GM18873 (cell line): Measurements from ENCODE around the gene SPATA9.
A peak's percentile ranks its signal among the peaks of the same experiment; 100 is the strongest.
"Not testable (repeated sequence)": the region's sequence is repeated elsewhere in the genome, so short reads cannot be mapped to it uniquely, and the experiment has no call there.

Source experiments
- ATAC-seq: cut with Tn5 transposase; IDR thresholded peaks from one replicate; pipeline ENCODE4 v1.9.1; 2021; ENCODE audit warnings: mild to moderate bottlenecking, moderate library complexity, moderate number of reproducible peaks; ENCODE audit not compliant: unreplicated experiment, low FRiP score

The SPATA9 gene

DNA sequence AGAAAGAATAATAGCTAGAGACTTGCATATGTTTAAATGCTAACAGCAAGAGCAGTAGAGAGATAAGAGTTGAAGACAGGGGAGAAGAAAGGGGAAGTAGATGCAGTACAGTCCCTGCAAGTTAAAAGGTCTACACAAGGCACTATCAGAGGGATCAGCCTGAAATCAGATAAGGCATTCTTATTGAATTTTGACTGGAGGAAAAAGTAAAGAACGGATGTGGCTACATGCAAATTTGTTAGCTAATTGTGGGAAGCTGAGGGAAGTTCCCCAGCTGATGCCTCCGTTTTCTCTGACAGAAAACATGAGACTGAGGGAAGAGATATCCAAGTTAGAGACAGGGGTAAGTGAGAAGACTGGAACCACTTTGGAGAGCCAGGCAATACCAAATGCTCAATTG, 35.4 kb upstream of the SPATA9 start:
- ATAC-seq = peak; percentile 70

DNA sequence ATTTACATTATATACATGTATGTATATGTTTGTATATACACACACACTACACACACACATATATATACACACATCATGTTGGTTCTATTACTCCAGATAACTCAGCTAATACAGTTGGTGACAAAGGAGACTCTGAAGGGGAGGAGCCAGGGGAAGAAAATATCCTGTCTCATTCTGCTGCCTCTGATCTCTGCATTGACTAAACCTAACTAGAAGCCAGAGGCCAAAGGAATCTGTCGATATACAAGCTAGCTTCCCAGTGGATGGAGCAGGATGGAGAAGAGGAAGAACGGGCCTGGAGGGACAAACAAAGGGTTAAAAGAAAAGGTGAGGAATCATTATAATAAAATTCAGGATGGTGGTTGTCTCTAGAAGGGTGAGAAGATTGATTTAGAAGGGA, 34.6 kb upstream of the SPATA9 start:
- no peak for ATAC-seq

DNA sequence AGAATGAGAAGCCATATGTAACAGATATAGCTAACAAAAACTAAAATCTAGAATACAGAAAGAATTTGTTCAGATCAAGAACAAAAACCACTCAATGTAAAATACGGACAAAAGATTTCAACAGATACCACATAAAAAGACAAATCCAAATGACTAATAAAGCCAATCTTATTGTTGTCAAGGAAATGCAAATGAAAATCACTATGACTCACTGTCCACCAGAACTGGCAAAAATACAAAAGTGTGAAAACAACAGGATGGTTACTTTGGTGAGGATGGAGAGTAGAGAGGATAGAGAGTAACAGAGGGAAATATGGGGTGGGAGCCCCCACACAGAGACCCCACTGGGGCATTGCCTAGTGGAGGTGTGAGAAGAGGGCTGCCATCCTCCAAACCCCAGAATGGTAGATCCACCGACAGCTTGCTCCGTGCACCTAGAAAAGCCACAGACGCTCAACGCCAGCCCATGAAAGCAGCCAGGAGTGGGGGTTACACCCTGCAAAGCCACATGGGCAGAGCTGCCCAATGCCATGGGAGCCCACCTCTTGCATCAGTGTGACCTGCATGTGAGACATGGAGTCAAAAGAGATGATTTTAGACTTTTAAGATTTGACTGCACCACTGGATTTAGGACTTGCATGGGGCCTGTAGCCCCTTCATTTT, 33.1 kb upstream of the SPATA9 start:
- no peak for ATAC-seq

DNA sequence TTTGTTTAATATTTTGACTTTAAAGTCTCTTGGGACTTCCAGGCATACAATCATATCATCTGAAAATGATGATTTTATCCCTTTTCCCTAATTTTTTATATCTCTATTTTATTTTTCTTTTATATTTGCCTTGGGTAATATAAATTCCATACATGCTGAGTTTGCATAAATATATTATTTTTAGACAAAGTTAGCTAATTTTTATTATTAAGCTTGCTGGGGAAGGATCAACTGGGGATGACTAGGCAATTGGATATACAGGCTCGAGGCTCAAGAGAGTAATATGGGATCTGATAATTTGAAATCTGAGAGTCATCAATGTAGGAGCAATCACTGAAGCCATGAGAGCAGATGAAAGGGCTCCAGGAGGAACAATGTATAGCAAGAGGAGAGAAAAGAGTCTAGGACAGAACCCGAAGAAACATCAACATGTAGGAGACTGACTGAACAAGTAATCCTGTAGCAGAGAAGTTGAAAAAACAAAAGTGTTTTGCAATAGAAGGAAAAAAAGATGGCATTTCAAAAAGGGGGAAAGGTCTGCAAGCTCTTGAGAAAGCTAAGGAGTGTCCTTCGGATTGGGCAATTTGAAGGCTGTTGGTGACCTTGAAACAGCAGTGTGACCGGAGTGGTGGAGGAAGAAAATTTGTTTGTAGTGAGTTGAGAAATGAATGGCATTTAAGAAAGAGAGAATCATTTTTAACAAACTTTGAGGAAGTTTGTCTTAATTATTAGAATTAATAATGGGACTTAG, 31.3 kb upstream of the SPATA9 start:
- no peak for ATAC-seq

DNA sequence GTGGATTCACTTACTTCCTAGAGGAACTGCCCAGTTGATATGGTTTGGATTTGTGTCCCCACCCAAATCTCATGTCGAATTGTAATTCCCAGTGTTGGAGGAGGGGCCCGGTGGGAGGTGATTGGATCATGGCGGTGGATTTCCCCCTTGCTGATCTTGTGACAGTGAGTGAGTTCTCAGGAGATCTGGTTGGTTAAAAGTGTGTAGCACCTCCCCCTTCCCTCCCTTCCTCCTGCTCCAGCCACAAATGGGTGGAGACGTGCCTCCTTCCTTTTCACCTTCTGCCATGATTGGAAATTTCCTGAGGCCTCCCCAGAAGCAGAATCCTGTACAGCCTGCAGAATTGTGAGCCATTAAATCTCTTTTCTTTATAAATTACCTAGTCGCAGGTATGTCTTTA, 30.5 kb upstream of the SPATA9 start:
- ATAC-seq = not testable (repeated sequence)

DNA sequence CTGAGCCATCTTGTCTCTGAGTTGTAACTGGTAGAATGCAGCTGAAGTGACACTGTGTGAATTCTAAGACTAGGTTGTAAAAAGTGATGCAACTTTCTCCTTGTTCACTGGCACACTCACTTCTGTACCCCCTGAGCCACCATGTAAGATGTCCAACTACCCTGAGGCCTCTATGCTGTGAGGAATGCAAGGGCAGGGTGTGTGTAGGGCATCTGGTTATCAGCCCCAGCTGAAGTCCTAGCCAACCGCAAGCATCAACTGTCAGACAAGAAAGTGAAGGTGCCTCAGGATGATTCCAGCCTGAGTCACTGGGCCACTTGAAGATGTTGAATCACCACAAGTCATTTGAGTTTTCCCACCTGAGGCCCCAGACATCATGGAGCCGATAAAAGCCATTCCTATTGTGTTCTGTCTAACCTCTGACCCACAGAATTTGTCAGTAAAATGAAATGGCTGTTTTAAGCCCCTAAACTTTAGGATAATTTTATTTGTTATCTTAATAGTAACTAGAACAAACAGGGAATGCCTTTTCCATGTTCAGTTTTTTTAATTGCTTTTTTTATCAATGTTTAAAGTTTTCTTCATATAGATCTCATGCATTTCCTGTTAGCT, 29.7 kb upstream of the SPATA9 start:
- no peak for ATAC-seq

DNA sequence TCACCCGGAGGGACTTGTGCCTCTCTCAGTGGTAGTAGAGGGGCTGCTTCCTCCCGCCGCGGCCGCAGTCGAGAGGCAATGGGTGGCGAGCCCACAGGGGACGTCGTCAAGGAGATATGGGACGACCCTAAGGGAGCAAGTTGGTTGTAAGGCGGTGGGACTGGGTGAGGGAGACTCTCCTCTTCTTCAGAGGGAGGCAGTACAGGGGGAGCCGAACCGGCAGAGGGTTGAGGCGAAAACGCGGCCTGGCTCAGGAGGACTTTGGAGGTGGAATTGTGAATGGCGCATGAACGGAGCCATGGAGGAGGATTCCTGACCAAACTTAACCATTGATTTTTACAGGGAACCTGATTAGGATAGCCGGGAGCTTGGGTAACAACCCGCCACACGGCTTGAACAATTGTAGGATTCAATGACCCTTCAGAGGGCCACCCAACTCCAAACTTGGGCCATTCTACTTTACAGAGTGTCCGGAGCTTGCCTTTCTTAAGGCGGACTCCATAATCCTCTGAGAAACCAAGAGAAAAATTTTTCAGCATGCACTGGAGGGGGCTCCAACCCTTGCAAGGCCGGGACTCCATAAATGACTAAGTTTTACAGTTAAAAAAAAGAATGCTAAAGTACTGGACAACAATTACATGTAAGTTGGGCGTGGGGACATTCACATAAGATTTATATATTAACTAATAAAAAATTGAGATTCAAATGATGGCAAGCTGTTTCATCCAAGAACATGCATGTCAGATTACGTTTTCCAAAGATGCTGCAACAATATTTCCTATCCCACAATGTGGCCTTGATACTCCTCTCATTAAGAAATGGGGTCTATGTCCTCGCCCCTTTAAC, 28.9 kb upstream of the SPATA9 start:
- ATAC-seq = no peak

DNA sequence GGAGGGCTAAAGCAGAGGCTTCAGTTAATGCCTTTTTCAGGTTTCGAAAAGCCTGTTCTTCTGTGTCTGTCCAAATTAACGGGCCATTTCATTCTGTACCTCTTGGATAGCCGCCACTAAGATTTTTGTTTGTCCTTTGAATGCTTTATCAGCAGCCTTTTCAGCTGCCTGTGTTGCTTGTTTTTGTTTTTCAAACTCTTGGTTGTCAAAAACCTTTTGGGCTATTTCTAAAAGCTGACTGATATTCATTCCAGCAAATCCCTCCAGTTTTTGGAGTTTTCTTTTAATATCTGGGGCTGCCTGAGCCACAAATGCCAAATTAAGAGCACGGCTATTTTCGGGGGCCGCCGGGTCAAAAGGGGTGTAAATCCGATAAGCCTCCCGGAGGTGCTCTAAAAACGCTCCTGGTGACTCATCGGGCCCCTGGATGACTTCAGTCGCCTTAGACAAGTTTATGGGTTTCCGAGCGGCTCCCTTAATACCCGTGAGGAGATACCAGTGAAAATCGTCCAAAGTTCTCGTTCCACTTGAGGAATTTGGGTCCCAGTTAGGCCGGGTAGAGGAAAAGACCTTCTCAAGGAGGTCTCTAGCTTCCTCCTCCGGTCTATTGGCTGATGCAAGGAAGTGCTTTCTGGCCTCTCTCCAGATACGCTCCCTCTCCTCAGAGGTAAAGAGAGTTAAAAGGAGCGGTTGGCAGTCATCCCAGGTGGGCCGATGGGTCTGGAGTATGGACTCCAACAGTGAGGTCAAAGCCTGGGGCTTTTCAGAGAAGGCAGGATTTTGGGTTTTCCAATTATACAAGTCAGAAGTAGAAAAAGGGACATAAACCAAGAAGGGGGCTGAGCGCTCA, 28.1 kb upstream of the SPATA9 start:
- not testable (repeated sequence) for ATAC-seq

DNA sequence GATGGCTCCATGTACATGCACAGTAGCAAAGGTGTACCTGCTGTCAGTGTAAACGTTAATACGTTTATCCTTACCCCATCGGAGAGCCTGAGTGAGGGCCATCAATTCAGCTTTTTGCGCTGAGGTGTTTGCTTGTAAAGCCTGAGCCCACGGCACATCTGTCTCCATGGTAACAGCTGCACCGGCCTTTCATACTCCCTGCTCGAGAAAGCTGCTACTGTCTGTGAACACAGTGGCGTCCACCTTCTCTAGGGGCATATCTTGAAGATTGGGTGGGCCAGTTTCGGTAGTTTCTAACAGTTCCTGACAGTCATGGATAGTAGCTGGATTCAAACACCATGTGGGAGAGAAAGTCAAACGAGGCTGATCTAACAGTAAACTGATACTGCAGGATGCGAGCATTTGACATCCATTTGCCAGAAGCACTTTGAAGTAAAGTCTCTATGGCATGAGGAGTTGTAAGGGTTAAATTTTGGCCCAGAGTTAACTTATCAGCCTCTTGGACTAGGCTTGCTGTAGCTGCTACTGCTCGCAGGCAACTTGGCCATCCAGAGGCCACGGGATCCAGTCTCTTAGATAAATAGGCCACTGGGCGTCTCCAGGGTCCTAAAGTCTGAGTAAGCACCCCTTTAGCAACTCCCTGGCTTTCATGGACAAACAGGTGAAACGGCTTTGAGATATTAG, 27.3 kb upstream of the SPATA9 start:
- ATAC-seq = no peak

DNA sequence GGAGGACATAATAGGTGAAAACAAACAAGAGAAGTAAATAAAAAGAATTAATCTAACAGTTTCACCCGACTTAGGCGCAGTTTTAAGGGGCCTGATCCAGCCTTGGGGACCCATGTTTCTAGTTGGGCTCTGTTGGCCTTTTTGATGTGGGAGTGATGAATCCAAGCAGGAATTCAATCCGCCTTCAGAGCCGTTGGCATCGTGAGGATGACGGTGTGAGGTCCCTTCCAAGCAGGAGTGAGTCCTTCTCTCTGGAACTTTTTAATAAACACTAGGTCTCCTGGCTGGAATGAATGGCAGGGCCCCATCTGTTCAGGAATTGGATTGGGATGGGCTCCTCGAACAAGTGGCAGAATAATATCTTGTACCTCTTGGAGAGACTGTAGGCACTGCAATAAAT, 26.1 kb upstream of the SPATA9 start:
- ATAC-seq = no peak

DNA sequence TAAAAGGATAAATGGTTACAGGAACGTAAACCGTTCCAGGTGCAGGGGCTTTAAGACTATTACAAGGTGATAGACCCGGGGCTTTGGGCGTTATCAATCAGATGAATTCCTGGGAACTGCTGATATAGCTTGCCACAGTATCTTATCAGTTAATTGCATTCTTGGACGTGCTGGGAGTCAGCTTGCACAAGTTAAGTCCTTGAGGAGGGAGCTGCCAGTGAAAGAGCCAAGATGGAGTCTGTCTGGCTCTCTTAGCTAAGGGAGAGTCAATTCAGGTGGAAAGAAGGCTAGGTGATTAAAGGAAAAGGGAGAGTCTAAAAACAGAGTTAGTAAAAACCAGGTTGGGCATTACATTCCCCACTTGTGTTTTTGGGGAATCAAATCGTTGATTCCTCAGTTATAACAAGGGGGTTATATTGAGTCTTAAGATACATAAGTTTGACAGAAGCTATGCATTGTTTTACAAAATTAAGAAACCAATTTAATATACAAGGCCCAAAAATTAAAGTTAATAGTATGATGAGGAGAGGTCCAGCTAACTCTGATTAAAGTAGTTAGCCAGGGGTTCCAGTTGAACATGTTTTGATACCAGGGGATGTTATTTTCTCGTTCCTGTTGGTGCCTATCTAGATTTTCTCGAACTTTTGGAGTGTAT, 24.9 kb upstream of the SPATA9 start:
- not testable (repeated sequence) for ATAC-seq

DNA sequence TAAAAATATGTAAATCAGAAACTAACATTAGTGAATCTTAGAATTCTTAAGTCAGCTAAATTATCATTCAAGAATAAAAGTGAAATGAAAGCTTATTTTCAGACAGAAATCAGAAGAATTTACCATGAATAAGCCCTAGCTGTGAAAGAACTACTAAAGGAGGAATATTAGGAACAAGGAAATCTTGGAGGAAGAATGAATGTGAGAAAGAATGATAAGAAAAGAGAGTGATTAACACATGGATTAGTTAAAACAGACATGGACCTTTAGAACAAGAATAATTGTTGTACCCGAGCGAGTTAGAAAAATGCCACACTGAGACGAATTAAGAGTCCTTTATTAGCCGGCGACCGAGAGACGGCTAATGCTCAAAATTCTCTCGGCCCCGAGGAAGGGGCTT, 24.3 kb upstream of the SPATA9 start:
- ATAC-seq = no peak

DNA sequence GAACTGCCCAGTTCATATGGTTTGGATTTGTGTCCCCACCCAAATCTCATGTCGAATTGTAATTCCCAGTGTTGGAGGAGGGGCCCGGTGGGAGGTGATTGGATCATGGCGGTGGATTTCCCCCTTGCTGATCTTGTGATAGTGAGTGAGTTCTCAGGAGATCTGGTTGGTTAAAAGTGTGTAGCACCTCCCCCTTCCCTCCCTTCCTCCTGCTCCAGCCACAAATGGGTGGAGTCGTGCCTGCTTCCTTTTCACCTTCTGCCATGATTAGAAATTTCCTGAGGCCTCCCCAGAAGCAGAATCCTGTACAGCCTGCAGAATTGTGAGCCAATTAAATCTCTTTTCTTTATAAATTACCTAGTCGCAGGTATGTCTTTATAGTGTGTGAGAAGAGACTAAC, 23.4 kb upstream of the SPATA9 start:
- not testable (repeated sequence) for ATAC-seq

DNA sequence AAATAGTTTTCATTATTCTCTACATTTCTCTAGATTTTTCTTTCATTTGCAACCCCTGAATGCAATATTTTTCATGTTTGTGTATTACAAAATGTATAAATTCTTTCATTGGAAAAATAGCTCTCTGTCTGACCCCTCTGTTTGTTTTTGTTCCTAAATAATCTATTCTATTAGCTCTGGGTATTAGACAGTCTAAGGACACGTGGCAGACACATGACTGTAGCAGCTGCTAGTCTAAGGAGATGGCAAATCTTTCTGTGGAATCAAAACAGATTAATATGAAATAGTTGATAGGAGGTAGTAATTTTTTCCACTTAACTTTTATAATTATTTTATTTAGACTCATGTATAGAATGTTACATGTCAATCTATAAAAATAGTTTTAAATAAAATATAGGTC, 21.4 kb upstream of the SPATA9 start:
- ATAC-seq = no peak

DNA sequence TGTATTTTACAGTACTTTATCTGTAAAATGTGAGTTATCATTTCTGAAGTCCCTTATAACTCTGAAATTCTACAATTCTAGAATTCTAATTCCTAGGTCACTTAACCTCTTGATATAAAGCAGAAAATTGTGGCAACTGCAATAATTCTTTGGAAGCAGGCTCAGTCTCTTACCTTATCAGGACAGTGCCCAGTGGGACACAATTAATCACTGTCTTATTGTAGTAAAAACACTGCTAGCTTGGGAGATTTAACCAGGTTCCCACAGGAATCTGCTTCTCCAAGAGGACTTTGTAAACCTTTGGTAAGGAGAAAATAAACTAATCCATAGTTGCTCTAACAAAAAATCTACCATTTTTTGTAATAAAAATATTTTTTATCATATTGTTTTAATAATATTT, 18.3 kb upstream of the SPATA9 start:
- no peak for ATAC-seq

DNA sequence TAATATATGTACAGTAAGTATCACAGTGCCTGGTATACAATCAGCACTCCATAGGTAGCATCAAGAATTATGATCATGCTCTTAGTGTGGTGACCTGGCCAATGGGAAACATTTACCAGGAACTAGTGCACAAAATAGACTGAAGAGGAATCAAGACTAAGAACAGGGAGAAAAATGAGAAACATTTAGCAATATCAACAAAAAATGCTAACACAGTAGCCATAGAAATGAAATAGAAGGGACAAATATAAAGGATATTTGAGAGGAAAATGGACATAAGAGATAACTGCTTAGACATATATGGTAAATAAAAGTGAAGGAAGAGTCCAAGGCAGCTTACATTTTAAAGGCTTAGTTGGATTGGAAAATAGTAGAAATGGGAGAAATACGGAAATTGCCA, 16.5 kb upstream of the SPATA9 start:
- no peak for ATAC-seq

DNA sequence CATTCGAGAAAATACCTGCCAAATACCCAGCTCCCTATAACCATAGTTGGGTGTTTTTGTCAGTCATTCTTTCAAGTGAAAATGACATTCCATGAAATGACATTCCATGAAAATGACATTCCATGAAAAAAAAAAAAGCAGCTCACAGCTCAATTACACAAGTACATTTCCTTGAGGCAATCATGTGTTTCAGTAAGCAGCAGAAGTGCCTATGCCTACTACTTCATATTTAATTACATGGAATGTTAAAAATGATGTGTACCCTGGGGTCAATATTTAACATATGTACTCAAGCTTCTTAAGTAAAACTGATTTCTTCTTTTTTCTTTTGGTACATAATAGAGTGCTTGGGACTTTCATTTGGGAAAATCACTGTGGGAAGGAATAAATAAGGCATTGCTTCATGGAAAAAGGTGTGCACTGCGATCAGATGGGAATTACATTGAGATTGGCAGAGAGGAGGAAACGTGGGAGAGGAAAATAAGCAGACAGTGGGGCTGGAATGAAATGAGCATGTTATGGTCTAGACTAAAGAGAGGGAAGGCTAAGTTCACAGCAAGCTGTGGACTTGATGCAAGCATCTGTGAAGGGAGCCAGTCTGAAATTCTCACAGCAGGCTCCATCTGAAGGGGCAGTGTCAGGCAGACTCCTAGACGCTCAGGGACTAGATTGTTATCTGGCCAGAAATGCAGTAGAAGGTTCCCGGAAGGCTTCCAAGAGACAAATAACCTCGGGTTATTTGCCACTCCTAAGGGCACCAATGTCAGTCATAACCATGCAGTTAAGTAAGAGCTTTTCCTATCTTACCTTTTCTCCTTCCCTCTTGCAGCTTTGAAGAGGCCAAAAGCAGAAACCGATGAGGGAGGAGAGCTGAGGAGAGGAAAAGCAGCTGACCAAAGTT, 15.2 kb upstream of the SPATA9 start:
- no peak for ATAC-seq

DNA sequence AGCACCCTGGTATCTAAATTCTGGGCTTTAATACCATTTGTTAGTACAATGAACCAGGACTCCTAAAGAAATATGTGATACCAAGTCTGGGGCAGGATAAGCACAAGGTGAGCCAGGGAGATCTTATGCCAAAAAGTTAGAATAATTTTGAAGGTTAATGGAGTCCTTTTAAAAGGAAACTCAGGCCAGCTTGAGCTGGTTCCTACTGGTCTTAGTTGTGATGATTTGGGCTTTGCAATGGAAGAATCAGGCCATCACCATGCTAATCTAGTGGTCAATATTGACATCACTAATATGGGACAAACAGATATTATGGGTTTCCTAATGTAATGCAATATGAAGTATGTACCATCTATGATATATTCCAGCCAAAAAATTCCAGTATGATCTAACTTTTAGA, 7.5 kb upstream of the SPATA9 start:
- ATAC-seq = no peak
